C4-2B (cell line): ENCODE results near the gene CARD8.
"Not testable (repeated sequence)": the region's sequence is repeated elsewhere in the genome, so short reads cannot be mapped to it uniquely, and the experiment has no call there.

Source experiments
- H3K27ac ChIP-seq: fragments of 450-650 bp; 2 replicates; pipeline ENCODE4 v1.5.1; 2017
- CTCF ChIP-seq: fragments of 450-650 bp; conservative IDR thresholded peaks from 2 replicates; pipeline ENCODE4 v1.5.1; 2017; ENCODE audit warnings: mild to moderate bottlenecking
- ZFX ChIP-seq: fragments of 450-650 bp; IDR thresholded peaks from 2 replicates; pipeline ENCODE4 v1.6.1; 2017

Gene CARD8

GRCh38 chr19:48296963-48297734, 41.4 kb upstream of the CARD8 start:
- TF ChIP-seq ZFX (no peak), CTCF (no peak)

GRCh38 chr19:48295458-48295857, 39.7 kb upstream of the CARD8 start:
- no peak overlapping the region for H3K27ac ChIP-seq
- TF ChIP-seq ZFX (no peak), CTCF (no peak)

More at GRCh38 chr19:48296963-48297734, 41.4 kb upstream of the CARD8 start:
- no peak overlapping the region for H3K27ac ChIP-seq

GRCh38 chr19:48292798-48293197, 37.1 kb upstream of the CARD8 start:
- no peak overlapping the region for H3K27ac ChIP-seq
- TF ChIP-seq CTCF (no peak), ZFX (no peak)

GRCh38 chr19:48291489-48291815, 35.7 kb upstream of the CARD8 start:
- H3K27ac ChIP-seq = not testable (repeated sequence)
- TF ChIP-seq CTCF = peak; percentile 70

- TF ChIP-seq CTCF = peak; percentile 92
- no peak for TF ChIP-seq ZFX
- H3K27ac ChIP-seq = no peak overlapping the region
Observed at GRCh38 chr19:48290771-48291488, 35.2 kb upstream of the CARD8 start.

GRCh38 chr19:48290401-48290770, 34.7 kb upstream of the CARD8 start:
- no peak for TF ChIP-seq ZFX
- TF ChIP-seq CTCF = no peak

GRCh38 chr19:48287748-48288147, 32.0 kb upstream of the CARD8 start:
- no peak for TF ChIP-seq CTCF
- no peak for TF ChIP-seq ZFX
- no peak overlapping the region for H3K27ac ChIP-seq

More at GRCh38 chr19:48290401-48290770, 34.7 kb upstream of the CARD8 start:
- no peak overlapping the region for H3K27ac ChIP-seq
